ENCODE data around the gene NCOA5.
A peak's percentile ranks its signal among the peaks of the same experiment; 100 is the strongest.
"Not testable (repeated sequence)": the region's sequence is repeated elsewhere in the genome, so short reads cannot be mapped to it uniquely, and the experiment has no call there.

Gene NCOA5

GRCh38 chr20:46104262-46104661, 14.5 kb upstream of the NCOA5 start:
- no peaks in the 10 kb centered on the region for H3K4me1 ChIP-seq (ENCODE audit: insufficient read depth, low read length)
- no peaks in the 10 kb centered on the region; the same call in 1 of the 2 replicates for H3K9me3 ChIP-seq (ENCODE audit: insufficient read depth, low read depth, low read length)
- H3K4me3 ChIP-seq (ENCODE audit: low read length), result no peak overlapping the region
- H3K27me3 ChIP-seq (ENCODE audit: insufficient read depth, low read length), result peaks cover 25% of the 10 kb centered on the region
- H3K27ac ChIP-seq (ENCODE audit: low read length), result no peak overlapping the region
- no peaks in the 10 kb centered on the region for H3K36me3 ChIP-seq (ENCODE audit: insufficient read depth, low read depth, low read length)
- no peak overlapping the region for H3K9ac ChIP-seq (ENCODE audit: low read depth, low read length)

GRCh38 chr20:46102940-46103339, 13.2 kb upstream of the NCOA5 start:
- H3K4me1 ChIP-seq (ENCODE audit: insufficient read depth, low read length), result no peaks in the 10 kb centered on the region
- peaks cover 34% of the 10 kb centered on the region for H3K27me3 ChIP-seq (ENCODE audit: insufficient read depth, low read length)
- H3K36me3 ChIP-seq (ENCODE audit: insufficient read depth, low read depth, low read length), result no peaks in the 10 kb centered on the region
- no peak overlapping the region for H3K9ac ChIP-seq (ENCODE audit: low read depth, low read length)
- no peak overlapping the region for H3K27ac ChIP-seq (ENCODE audit: low read length)
- no peak overlapping the region for H3K4me3 ChIP-seq (ENCODE audit: low read length)
- H3K9me3 ChIP-seq (ENCODE audit: insufficient read depth, low read depth, low read length), result no peaks in the 10 kb centered on the region; the same call in 1 of the 2 replicates

- Histone ChIP-seq H3K4me3 (ENCODE audit: low read length) (no peak overlapping the region), H3K27ac (ENCODE audit: low read length) (no peak overlapping the region), H3K4me1 (ENCODE audit: insufficient read depth, low read length) (no peaks in the 10 kb centered on the region), H3K27me3 (ENCODE audit: insufficient read depth, low read length) (peaks cover 34% of the 10 kb centered on the region), H3K9ac (ENCODE audit: low read depth, low read length) (no peak overlapping the region), H3K9me3 (ENCODE audit: insufficient read depth, low read depth, low read length) (no peaks in the 10 kb centered on the region; the same call in 1 of the 2 replicates), H3K36me3 (ENCODE audit: insufficient read depth, low read depth, low read length) (no peaks in the 10 kb centered on the region)
Observed at GRCh38 chr20:46101957-46102356, 12.2 kb upstream of the NCOA5 start.

GRCh38 chr20:46100988-46101387, 11.2 kb upstream of the NCOA5 start:
- Histone ChIP-seq H3K27ac (ENCODE audit: low read length) (no peak overlapping the region), H3K27me3 (ENCODE audit: insufficient read depth, low read length) (peaks cover 34% of the 10 kb centered on the region), H3K9me3 (ENCODE audit: insufficient read depth, low read depth, low read length) (no peaks in the 10 kb centered on the region; the same call in 1 of the 2 replicates), H3K4me1 (ENCODE audit: insufficient read depth, low read length) (no peaks in the 10 kb centered on the region), H3K36me3 (ENCODE audit: insufficient read depth, low read depth, low read length) (no peaks in the 10 kb centered on the region), H3K9ac (ENCODE audit: low read depth, low read length) (no peak overlapping the region), H3K4me3 (ENCODE audit: low read length) (no peak overlapping the region)

- not testable (repeated sequence) for H3K9ac ChIP-seq (ENCODE audit: low read depth, low read length); H3K9me3 ChIP-seq (ENCODE audit: insufficient read depth, low read depth, low read length); H3K4me3 ChIP-seq (ENCODE audit: low read length); H3K27ac ChIP-seq (ENCODE audit: low read length); H3K36me3 ChIP-seq (ENCODE audit: insufficient read depth, low read depth, low read length); H3K4me1 ChIP-seq (ENCODE audit: insufficient read depth, low read length)
- H3K27me3 ChIP-seq (ENCODE audit: insufficient read depth, low read length), result peaks cover 34% of the 10 kb centered on the region
Observed at GRCh38 chr20:46100444-46100843, 10.7 kb upstream of the NCOA5 start.

GRCh38 chr20:46099491-46100287, 9.9 kb upstream of the NCOA5 start:
- Histone ChIP-seq H3K9me3 (ENCODE audit: insufficient read depth, low read depth, low read length) (no peaks in the 10 kb centered on the region; the same call in 1 of the 2 replicates), H3K4me3 (ENCODE audit: low read length) (peak overlapping the region; percentile 42; the same call in 1 of the 2 replicates), H3K9ac (ENCODE audit: low read depth, low read length) (no peak overlapping the region), H3K27ac (ENCODE audit: low read length) (no peak overlapping the region), H3K4me1 (ENCODE audit: insufficient read depth, low read length) (no peaks in the 10 kb centered on the region), H3K36me3 (ENCODE audit: insufficient read depth, low read depth, low read length) (no peaks in the 10 kb centered on the region), H3K27me3 (ENCODE audit: insufficient read depth, low read length) (peaks cover 34% of the 10 kb centered on the region)

GRCh38 chr20:46093531-46093930, 3.8 kb upstream of the NCOA5 start:
- Histone ChIP-seq H3K4me3 (ENCODE audit: low read length) (no peak overlapping the region), H3K4me1 (ENCODE audit: insufficient read depth, low read length) (peaks cover 5% of the 10 kb centered on the region; the same call in 1 of the 2 replicates), H3K9ac (ENCODE audit: low read depth, low read length) (no peak overlapping the region), H3K27ac (ENCODE audit: low read length) (no peak overlapping the region), H3K9me3 (ENCODE audit: insufficient read depth, low read depth, low read length) (no peaks in the 10 kb centered on the region), H3K36me3 (ENCODE audit: insufficient read depth, low read depth, low read length) (no peaks in the 10 kb centered on the region), H3K27me3 (ENCODE audit: insufficient read depth, low read length) (peaks cover 1% of the 10 kb centered on the region; the same call in 1 of the 2 replicates)

- H3K4me3 ChIP-seq (ENCODE audit: low read length); H3K27me3 ChIP-seq (ENCODE audit: insufficient read depth, low read length); H3K9me3 ChIP-seq (ENCODE audit: insufficient read depth, low read depth, low read length); H3K9ac ChIP-seq (ENCODE audit: low read depth, low read length); H3K27ac ChIP-seq (ENCODE audit: low read length); H3K36me3 ChIP-seq (ENCODE audit: insufficient read depth, low read depth, low read length): not testable (repeated sequence)
- peaks cover 11% of the 10 kb centered on the region; the same call in 1 of the 2 replicates for H3K4me1 ChIP-seq (ENCODE audit: insufficient read depth, low read length)
Observed at GRCh38 chr20:46091622-46092535, 2.1 kb upstream of the NCOA5 start.

- H3K4me1 ChIP-seq (ENCODE audit: insufficient read depth, low read length), result peaks cover 18% of the 10 kb centered on the region; the same call in 1 of the 2 replicates
- no peaks in the 10 kb centered on the region for H3K27me3 ChIP-seq (ENCODE audit: insufficient read depth, low read length)
- no peaks in the 10 kb centered on the region for H3K9me3 ChIP-seq (ENCODE audit: insufficient read depth, low read depth, low read length)
- peak overlapping the region; percentile 94 for H3K4me3 ChIP-seq (ENCODE audit: low read length)
- peak overlapping the region; percentile 78 for H3K27ac ChIP-seq (ENCODE audit: low read length)
- H3K36me3 ChIP-seq (ENCODE audit: insufficient read depth, low read depth, low read length), result no peaks in the 10 kb centered on the region
- H3K9ac ChIP-seq (ENCODE audit: low read depth, low read length), result peak overlapping the region; percentile 90
Observed at GRCh38 chr20:46089167-46089416, 670 bp downstream of the NCOA5 start.

GRCh38 chr20:46088409-46089166, 1.2 kb downstream of the NCOA5 start:
- Histone ChIP-seq H3K9ac (ENCODE audit: low read depth, low read length) (peak overlapping the region; percentile 90), H3K27ac (ENCODE audit: low read length) (peak overlapping the region; percentile 78), H3K4me1 (ENCODE audit: insufficient read depth, low read length) (peaks cover 18% of the 10 kb centered on the region; the same call in 1 of the 2 replicates), H3K4me3 (ENCODE audit: low read length) (peak overlapping the region; percentile 94), H3K9me3 (ENCODE audit: insufficient read depth, low read depth, low read length) (no peaks in the 10 kb centered on the region), H3K27me3 (ENCODE audit: insufficient read depth, low read length) (no peaks in the 10 kb centered on the region), H3K36me3 (ENCODE audit: insufficient read depth, low read depth, low read length) (no peaks in the 10 kb centered on the region)

GRCh38 chr20:46087161-46087560, 2.6 kb downstream of the NCOA5 start:
- H3K27me3 ChIP-seq (ENCODE audit: insufficient read depth, low read length), result no peaks in the 10 kb centered on the region
- no peaks in the 10 kb centered on the region for H3K36me3 ChIP-seq (ENCODE audit: insufficient read depth, low read depth, low read length)
- H3K9ac ChIP-seq (ENCODE audit: low read depth, low read length), result no peak overlapping the region
- H3K9me3 ChIP-seq (ENCODE audit: insufficient read depth, low read depth, low read length), result no peaks in the 10 kb centered on the region
- no peak overlapping the region for H3K27ac ChIP-seq (ENCODE audit: low read length)
- peaks cover 25% of the 10 kb centered on the region; the same call in 1 of the 2 replicates for H3K4me1 ChIP-seq (ENCODE audit: insufficient read depth, low read length)
- no peak overlapping the region for H3K4me3 ChIP-seq (ENCODE audit: low read length)
